Lower lobe of right lung (tissue), 2 donors: ENCODE data around the gene ANKLE2. TPM values are rescaled to one million over a fixed set of nuclear protein-coding genes. Genes with fewer than 3 reads are reported as not detected.

Experiments used
- ATAC-seq, 2 donors: fragments of 200-7000 bp; cut with Tn5 transposase; one replicate each; pipeline ENCODE4 v1.9.1; 2020 to 2022; ENCODE audit warnings: mild to moderate bottlenecking in 2 of 2, moderate library complexity in 2 of 2
- DNase-seq: peaks from one replicate; pipeline ENCODE4 v3.0.0-alpha.2; 2020
- H3K27ac ChIP-seq: fragments of 200-600 bp; one replicate; pipeline ENCODE4 v1.8.0; 2022
- H3K27me3 ChIP-seq: fragments of 200-600 bp; one replicate; pipeline ENCODE4 v1.8.0; 2022; ENCODE audit warnings: low read depth
- H3K36me3 ChIP-seq: fragments of 200-600 bp; one replicate; pipeline ENCODE4 v1.8.0; 2022; ENCODE audit warnings: mild to moderate bottlenecking
- H3K4me1 ChIP-seq: fragments of 200-600 bp; one replicate; pipeline ENCODE4 v1.8.0; 2022
- H3K4me3 ChIP-seq: fragments of 200-600 bp; one replicate; pipeline ENCODE4 v1.8.0; 2022; ENCODE audit warnings: mild to moderate bottlenecking
- H3K9me3 ChIP-seq: fragments of 200-600 bp; one replicate; pipeline ENCODE4 v1.8.0; 2022
- intact Hi-C: fragments of 100-400 bp; cut with DNase I; formaldehyde crosslinking; loops from one replicate; pipeline ENCODE4 v1.11.0; 2022
- total RNA-seq: library from RNA; stranded (reverse); fragmentation: NEBNext Ultra II Directional; extraction: Animal tissue kit (Norgen Biotek cat#: 25700); gene quantifications from one replicate; pipeline ENCODE4 v1.2.1, GENCODE V29; 2021
- TF ChIP-seq, protein P1 (sequence below): fragments of 200-600 bp; IDR thresholded peaks from one replicate; pipeline ENCODE4 v1.8.0; 2022; ENCODE audit warnings: antibody characterized with exemption, mild to moderate bottlenecking
- donor health status: DM: no; HTN: yes; CAD: no; lungs with severe emphysema.

The ANKLE2 gene
- total RNA-seq, 1 donor from 2014 or later, result 49.6 TPM

DNA sequence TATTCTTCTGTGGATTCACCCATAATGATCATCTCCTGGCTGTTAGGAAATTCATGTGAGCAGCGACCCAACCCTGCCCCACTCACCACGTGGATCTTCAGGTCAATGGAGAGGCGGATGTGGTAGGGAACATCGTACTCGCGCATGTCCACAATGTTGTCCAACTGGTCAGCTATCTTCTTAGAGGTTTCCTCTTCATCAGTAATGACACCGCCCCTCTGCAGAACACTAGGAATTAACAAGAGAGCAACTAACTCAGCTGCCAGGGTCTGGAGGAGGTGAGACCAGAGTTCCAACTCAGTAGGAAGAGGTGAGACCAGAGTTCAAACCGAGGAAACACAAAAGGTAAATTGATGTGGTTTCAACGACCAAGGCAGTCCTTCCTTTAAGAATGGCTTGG, 84.1 kb downstream of the ANKLE2 start:
- TF ChIP-seq, protein P1, sequence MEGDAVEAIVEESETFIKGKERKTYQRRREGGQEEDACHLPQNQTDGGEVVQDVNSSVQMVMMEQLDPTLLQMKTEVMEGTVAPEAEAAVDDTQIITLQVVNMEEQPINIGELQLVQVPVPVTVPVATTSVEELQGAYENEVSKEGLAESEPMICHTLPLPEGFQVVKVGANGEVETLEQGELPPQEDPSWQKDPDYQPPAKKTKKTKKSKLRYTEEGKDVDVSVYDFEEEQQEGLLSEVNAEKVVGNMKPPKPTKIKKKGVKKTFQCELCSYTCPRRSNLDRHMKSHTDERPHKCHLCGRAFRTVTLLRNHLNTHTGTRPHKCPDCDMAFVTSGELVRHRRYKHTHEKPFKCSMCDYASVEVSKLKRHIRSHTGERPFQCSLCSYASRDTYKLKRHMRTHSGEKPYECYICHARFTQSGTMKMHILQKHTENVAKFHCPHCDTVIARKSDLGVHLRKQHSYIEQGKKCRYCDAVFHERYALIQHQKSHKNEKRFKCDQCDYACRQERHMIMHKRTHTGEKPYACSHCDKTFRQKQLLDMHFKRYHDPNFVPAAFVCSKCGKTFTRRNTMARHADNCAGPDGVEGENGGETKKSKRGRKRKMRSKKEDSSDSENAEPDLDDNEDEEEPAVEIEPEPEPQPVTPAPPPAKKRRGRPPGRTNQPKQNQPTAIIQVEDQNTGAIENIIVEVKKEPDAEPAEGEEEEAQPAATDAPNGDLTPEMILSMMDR, result no peak
- Histone ChIP-seq H3K27ac (no peak overlapping the region), H3K36me3 (peaks cover 53% of the 10 kb centered on the region), H3K9me3 (no peaks in the 10 kb centered on the region), H3K4me1 (no peaks in the 10 kb centered on the region), H3K27me3 (no peaks in the 10 kb centered on the region), H3K4me3 (no peak overlapping the region)
- no peak for ATAC-seq
- DNase-seq, result no peak
- intact Hi-C loops, result no loop called here

DNA sequence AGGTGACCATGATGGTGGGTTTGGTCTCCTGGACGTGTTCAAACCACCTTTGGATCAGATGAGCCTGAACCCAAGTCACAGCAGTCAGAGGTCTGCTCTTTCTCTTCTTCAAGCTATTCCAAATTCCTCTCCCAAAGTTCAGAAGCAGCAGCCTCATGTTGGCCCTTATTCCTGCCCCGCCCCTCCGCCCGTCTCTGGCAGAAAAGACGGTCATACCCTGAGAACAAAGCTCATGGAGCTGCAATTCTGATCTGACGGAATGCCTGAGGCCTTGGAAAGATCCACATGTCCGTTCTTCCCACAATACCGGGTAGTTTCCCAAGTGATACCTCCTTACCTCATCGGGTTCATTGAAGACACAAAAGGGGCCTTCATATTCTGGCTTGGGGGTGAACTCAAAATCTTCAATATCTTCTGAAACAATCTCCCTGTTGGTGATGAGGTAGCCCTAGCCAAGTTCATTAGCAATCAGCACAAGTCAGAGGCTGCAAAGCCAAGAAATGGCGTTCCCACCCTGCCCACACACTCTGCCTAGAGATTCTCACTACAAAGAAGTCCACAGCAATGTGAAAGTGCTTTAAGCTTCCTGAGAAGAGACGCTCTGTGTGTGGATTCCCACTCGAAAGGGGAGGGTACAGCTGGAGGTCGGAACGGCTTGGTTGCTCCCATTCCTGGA, 85.7 kb downstream of the ANKLE2 start:
- Histone ChIP-seq H3K27ac (no peak overlapping the region), H3K9me3 (no peaks in the 10 kb centered on the region), H3K4me1 (no peaks in the 10 kb centered on the region), H3K4me3 (no peak overlapping the region), H3K36me3 (peaks cover 63% of the 10 kb centered on the region), H3K27me3 (no peaks in the 10 kb centered on the region)
- ATAC-seq, result no peak
- TF ChIP-seq, protein P1, result no peak
- intact Hi-C loops, result no loop called here
- no peak for DNase-seq

Other genes with a start within 250 kb of the ANKLE2 start
- gene LRCOL1, start 151.2 kb downstream of the ANKLE2 start, total RNA-seq, result 2.3 TPM
- 0.56 TPM for gene P2RX2, start 143.1 kb downstream of the ANKLE2 start, total RNA-seq
- 28.0 TPM for gene POLE, start 74.5 kb downstream of the ANKLE2 start, total RNA-seq
- gene PXMP2, start 74.2 kb downstream of the ANKLE2 start, total RNA-seq, result 16.9 TPM
- gene PGAM5, start 51.0 kb downstream of the ANKLE2 start, total RNA-seq, result 21.7 TPM
- gene GOLGA3, start 67.0 kb upstream of the ANKLE2 start, total RNA-seq, result 59.7 TPM
- gene CHFR, start 125.8 kb upstream of the ANKLE2 start, total RNA-seq, result 43.6 TPM
- gene ZNF605, start 194.5 kb upstream of the ANKLE2 start, total RNA-seq, result 13.3 TPM
- 12.6 TPM for gene ZNF26, start 224.5 kb upstream of the ANKLE2 start, total RNA-seq